ENCODE data around the gene GALNT10.
A peak's percentile ranks its signal among the peaks of the same experiment; 100 is the strongest.

The GALNT10 gene

DNA sequence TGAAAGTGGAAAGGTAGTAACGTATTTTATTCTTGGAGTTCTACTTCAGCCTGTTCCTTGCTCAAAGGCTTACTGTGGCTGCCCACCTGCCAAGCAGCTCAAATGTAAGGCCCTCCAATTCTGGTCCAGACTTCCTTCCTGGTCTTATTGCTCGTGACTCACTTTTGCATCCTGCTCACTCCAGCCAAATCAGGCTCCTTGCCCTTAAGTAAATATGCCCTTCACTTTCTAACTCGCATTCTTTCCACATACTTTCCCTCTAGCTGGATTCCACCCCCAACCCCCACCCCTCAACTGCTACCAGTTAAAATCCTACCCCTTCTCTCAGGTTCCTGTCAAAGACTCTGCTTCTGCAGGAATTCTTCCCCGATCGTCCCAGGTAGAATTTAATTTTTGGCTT lies 96.6 kb downstream of the GALNT10 start:
- no peak for DNase-seq (ENCODE audit: insufficient read length, low spot score)
- FAIRE-seq: no peak

DNA sequence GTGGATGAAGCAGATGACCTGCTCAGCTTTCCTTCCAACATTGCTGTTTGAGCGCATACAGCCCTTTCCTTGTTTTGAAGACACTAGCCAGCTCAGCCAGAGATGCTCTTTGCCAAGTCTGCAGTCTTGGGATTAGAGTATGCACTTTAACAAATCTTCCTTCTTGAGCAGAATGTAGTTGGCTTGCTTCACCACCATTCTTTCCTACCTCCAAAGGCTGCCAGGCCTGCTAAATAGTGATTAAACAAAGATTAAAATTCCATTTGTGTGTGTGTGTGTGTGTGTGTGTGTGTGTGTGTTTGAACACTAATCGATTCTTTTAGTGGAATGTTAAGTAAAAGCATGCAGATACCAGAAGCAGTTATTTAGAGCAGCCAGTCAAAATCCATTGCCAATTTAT lies 97.6 kb downstream of the GALNT10 start:
- DNase-seq (ENCODE audit: insufficient read length, low spot score): no peak
- FAIRE-seq: no peak

DNA sequence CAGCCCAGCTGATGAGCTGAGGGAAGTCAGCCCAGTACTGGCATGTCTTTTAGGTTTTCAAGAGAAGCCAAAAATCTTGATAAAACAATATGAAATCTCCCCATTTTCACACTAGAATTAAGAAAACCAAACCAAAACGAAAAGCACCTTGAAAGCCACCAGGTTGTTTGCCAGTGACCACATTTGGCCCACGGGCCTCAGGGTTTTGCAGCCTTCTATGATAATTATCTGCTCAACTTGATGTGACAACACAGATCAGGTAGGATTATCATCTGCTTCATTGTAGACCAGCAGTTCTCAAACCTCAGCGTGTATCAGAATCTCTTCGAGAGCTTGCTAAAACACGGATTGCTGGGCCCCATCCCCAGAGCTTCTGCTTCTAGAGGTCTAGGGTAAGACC lies 101.4 kb downstream of the GALNT10 start:
- DNase-seq (ENCODE audit: insufficient read length, low spot score) (no peak), FAIRE-seq (no peak)

DNA sequence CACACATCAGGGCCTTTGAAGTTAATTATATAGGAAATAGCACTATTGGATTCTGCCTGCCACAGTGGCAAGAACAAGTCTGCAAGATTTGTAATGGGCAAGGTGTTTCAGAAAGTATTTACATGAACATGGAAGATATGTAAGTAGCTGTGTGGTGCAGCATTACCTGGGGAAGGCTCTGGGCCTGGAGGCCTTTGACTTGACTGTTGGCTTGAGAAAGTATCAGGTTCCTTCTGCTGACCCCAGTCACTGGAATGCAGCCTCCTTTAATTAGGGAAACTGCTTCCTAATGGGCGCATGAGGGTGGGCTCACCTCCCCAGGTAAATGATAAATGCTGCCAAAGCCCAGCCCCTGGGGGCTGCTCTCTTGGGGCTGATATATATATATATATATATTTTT lies 102.7 kb downstream of the GALNT10 start:
- no peak for DNase-seq (ENCODE audit: insufficient read length, low spot score)
- FAIRE-seq: no peak

DNA sequence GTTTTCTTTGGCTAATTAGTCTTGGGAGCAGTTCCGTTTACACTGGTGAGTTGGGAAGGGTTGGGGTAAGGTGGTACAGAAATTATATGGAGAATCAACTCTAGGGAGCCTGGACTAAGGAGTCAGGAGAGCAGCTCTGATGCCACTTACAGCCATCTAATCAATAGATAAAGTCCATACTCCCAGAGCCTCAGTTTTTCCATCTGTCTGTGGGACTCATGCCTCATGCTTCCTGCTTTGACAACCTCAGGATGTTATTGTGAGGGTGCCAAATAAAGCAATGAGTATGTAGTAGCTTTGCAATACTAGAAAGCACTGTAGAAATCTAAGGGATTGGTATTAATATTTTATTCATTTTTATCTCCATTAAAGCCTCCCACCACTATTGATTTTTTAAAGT lies 105.0 kb downstream of the GALNT10 start:
- FAIRE-seq: no peak

DNA sequence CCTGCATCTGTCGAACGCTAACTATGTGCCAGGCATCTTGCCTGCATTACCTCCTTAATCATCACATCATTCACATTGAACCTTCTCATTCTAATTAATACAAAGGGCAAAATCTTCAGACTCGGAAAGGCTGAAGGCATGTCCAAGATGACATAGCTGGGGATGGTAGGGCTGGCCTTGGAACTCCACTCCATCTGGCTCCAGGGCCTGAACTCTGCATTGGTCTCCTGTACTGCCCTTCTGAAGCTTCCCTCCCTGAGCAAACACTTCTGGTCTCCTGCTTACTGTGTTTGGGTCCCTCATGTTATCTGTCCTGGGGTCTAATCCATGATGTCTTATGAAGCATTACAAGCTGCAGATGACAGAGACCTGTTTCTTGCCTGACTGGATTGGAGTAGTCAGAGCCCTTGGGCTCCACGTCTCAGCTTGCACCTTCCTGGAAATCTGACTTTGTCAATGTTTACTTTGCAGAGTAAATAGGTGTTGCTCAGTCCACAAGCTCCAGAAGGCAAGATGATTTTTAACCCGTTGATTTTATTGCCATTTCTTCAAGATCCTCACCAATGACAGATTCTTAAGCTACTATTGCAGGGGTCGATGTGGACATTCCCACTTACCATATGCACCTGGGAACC lies 106.1 kb downstream of the GALNT10 start:
- FAIRE-seq: no peak

More for the DNA sequence above, 105.0 kb downstream of the GALNT10 start:
- no peak for DNase-seq (ENCODE audit: insufficient read length, low spot score)

DNA sequence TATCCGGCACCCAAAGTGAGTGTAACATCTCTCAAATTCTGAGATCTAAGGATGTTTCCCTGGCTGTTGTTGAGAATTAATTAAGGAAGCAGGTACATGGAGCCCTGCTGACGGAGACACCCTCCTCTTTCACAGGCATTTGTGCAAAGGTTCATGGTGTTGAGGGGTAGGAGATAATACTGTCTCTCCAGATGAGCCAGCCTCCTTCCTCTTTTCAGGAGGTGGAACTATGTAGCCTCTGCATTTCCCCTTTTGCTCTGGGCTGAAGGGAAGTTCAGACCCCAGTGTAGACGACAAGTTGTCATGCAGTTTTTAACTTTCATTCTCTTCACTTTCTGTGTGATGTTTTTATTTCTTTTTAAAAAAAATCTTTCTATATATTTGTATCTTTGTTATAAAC lies 107.5 kb downstream of the GALNT10 start:
- FAIRE-seq: no peak
- DNase-seq (ENCODE audit: insufficient read length, low spot score): no peak

More for the DNA sequence above, 106.1 kb downstream of the GALNT10 start:
- no peak for DNase-seq (ENCODE audit: insufficient read length, low spot score)

DNA sequence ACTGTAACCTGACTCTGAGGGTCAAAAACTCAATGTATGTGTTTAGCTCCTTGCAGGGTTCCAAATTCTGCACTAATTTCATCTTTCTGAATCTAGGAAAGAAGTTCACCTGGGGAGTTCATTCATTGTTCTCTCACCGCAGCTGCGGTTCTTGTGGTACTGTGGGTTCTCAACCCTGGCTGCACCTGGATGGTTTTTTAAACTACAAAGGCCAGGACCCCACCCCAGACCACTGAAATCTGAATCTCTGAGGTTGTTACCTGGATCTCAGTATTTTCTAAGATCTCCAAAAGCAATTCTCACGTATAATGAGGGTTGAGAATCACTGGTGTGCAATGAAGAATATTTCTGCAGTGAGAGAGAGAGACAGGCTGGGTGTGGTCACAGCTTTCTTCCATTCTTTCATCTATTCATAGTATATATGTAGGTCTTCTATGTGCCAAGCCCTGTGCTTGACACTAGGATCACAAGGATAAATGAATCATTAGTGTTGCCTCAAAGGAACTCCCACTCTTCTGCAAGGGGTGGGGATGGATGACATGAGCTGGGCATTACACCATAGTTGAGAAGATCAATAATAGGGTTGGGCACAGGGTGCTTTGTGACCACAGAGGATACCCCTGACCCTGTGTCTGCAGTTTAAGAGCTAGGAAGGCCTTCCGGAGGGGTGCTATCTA lies 109.8 kb downstream of the GALNT10 start:
- peak; percentile 26 for FAIRE-seq
- no peak for DNase-seq (ENCODE audit: insufficient read length, low spot score)

DNA sequence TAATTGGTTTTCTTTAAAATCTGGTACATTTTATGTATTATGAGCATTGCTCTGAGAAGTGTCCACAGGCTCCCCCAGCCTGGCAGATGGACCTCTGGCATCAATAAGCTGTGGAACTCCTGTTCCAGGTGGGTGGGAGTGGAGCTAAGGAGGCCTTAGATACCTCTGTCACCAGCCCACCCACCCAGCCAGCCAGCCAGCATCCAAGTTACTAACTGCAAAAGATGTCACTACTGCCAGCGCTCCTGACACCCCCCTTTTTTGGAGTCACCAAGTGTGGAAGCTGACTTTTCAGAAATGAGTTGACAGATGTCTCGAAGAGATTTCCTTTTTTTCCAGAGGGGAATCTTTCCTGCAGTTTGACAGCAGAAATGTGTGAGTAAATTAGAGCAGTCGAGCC lies 111.2 kb downstream of the GALNT10 start:
- FAIRE-seq: no peak
- no peak for DNase-seq (ENCODE audit: insufficient read length, low spot score)

DNA sequence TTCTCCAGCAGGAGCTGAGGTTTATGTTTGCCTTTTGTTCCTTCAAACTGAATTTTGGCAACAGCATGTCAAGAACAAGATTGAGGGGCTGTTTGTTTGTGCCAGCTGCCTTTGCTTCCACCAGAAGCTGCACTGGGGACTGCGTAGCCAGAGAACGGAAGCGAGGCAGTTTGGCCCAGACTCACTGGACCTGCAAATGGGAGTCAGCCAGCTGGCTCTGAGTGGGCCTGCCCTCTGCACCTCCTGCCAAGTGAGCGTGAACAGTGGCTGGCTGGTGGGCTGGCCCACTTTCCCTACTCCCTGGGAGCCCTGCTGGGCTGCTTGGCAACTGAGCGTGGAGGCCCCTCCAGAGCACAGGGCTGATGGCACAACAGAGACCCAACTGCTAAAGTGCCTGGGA lies 111.6 kb downstream of the GALNT10 start:
- FAIRE-seq: no peak
- DNase-seq (ENCODE audit: insufficient read length, low spot score): no peak

DNA sequence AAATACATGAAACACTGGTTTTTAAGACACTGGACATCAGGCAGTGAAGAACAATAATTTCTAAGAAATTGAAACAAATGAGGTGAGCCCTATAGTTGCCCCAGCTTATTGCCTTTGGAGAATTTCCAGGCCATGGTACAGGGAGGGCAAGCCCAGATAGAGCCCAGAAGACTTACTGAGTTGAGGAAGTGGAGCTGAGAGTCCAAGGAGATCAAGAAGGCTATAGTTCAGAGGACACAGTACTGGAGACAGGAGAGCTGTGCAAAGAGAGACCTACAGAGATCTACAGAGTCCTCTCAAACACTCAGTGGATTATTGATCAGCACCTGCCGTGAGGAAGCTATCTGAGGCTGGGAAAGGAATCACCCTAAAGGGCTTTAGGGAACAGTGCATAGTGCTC lies 112.6 kb downstream of the GALNT10 start:
- no peak for FAIRE-seq

DNA sequence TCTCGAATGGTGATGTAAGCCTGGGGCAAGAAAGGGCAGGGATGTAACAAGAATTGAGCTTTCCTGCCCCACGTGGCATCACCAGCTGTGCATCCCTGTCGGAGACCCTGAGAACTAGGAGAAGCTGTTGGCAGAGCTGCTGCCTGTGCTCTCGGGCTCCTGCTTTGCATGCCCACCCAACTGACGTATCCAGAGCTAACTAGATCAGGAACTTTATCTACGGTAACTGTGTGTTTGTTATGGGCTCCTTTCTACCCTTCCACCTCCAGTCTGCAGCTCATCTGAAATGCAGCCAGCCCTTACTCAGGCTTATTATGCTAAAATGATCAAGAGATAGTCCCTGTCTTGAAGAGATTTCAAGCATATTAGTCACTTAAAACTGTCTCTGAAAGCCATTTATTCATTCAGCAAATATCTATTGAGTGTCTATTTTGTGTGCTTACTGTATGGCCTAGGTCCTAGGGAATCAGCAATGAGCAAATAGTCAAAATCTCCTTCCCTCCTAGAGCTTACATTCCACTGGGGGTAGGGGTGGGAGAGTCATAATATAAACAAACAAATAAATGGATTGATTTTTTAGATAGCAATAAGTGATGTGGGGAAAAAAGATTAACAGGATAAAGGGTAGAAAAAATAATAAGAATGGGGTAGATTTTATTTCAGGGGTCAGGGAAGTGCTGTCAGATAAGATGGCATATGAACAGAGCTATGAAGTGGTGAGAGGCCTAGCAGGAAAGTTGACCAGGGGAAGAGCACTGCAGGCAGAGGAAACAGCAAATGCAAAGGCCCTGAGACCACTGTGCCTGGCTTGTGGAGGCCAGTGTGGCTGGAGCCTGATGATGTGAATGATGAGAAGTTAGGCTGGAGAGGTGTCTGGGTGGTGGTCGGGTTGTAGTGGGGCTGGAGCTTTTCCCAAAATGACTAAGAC lies 118.2 kb downstream of the GALNT10 start:
- DNase-seq (ENCODE audit: insufficient read length, low spot score) (no peak), FAIRE-seq (no peak)

More for the DNA sequence above, 112.6 kb downstream of the GALNT10 start:
- DNase-seq (ENCODE audit: insufficient read length, low spot score): no peak

DNA sequence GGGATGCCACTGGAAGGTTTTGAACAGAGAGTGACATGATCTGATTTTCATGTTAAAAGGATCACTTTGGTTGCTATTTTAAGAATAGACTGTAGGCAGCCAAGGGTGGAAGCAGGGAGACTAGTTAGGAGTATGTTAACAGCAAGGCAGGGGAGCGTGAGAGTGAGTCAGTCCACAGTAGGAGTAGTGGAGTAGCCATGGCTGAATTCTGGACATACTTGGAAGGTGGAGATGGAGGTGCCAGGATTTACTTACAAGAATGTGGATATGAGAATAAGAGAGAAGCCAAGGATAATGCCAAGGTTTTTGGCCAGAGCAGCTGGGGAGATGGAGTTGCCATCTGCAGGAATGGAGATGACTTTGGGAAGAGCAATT lies 118.8 kb downstream of the GALNT10 start:
- no peak for FAIRE-seq
- no peak for DNase-seq (ENCODE audit: insufficient read length, low spot score)

DNA sequence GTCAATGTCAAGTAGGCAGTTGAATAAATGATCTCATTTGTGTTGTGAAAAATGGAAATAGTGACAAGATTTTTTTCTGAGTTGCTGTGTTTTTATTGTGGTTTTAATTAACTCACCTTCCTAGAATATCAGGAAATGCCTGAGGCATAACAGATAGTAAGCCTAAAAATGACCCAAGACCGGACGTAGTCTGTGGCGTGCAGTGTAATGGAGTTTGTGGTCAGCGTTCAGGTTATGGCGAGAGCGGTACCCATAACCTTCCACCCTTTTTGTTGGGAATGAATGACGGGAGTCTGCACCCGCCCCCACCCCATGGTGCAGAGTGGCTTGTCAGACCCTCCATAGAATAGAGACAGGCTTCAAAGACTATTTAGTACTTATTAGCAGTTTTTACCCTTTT lies 119.3 kb downstream of the GALNT10 start:
- no peak for DNase-seq (ENCODE audit: insufficient read length, low spot score)
- no peak for FAIRE-seq

DNA sequence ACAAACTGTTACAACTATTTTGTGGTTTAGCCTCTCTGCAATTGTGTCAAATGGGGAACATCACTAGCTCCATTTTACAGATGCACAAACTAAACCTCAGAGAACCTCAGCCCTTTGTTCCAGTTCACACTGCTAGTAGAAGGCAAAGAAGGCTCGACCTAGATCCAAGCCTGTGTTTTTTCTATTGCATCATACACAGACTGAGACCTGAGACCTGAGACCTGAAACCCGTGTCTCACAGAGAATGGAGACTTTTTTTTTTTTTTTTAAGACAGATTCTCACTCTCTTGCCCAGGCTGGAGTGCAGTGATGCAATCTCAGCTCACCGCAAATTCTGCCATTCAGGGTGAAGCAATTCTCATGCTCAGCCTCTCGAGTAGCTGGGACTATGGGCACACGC lies 120.8 kb downstream of the GALNT10 start:
- DNase-seq (ENCODE audit: insufficient read length, low spot score) (peak; percentile 22), FAIRE-seq (peak; percentile 80)

DNA sequence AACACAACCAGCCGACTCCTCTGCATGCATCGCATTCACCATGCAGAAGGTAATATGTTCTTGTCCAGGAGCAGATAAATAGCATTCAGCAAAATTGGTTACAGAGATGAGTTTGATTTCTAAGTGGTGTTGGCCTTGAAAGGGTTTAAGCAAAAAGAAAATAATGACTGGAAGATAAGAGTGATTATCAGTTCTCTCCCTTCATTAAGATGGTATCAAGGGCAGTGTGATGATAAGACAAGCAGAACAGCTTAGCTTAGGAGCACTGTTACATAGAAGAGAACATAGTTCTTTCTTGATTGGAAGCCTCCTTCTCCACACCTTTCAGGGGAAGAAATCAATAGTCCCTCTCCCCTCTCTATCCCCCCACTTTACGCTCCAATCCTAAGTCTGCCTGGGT lies 121.5 kb downstream of the GALNT10 start:
- no peak for DNase-seq (ENCODE audit: insufficient read length, low spot score)
- FAIRE-seq: peak; percentile 73

DNA sequence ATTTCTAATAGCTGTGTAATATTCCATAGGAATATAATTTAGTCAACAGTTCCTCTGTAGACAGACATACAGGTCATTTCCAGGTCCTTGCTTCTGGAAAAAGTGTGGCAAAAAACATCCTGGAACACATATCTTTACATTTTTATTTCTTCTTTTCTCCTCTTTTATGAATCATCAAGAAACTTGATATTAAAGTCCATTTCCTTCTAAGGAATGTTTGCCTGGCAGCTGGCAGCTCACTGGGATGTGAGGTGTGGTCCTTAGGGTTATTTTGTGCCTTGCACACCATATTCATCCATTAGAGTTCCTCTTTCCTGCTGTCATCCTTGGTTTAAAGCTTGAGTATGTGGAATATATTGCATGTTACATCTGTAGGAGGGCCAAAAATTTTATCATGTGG lies 122.0 kb downstream of the GALNT10 start:
- FAIRE-seq: peak; percentile 11

DNA sequence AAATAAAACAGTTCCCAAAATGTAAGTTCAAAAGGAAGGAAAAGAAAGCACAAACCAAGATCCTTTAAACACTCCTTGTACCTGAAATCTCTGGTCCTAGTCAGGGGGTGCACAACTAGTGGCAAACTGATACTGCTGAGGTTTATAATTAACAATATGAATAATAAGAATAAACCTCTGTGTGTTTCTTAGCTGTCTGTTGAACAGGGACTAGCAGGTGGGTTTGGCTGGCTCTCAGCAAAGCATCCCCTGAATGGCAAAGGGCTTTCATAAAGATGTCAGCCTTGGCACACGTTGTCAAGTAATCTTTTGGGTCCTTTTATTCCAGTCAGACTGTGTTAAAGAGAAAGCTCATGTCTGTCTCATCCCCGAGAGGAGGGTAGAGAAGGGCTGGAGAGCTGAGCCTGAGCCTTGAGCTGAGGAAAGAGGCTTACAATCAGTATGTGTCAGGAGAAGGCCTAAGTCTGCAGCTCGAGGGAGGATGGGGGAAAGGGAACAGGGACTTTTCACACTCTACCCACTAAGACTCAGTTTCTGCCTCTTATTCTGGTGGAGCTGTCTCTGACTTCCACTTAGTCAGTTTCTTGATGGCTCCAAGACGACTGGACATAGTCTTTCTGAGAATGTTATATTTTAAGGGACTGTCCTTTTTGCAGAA lies 123.0 kb downstream of the GALNT10 start:
- DNase-seq (ENCODE audit: insufficient read length, low spot score) (peak; percentile 10), FAIRE-seq (peak; percentile 90)

More for the DNA sequence above, 122.0 kb downstream of the GALNT10 start:
- DNase-seq (ENCODE audit: insufficient read length, low spot score): no peak

DNA sequence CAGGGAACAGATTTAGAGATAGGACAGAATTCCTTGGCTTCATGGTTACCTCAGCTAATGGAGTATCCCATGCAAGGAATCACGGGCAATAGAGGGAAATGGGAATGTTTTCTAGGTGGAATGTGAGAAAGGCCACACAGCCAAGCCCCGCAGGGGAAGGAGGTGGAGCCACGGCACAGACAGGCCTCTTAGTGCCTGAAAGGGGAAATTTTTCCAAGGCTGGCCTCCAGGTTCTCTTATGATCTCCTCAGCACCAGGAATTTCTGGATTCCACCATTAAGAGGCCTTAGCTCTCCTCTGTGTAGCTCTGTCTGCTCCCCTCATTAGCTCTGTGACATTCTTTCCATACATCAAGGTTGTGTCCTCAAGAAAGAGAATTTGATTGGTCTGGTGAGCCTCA lies 124.7 kb downstream of the GALNT10 start:
- no peak for FAIRE-seq

DNA sequence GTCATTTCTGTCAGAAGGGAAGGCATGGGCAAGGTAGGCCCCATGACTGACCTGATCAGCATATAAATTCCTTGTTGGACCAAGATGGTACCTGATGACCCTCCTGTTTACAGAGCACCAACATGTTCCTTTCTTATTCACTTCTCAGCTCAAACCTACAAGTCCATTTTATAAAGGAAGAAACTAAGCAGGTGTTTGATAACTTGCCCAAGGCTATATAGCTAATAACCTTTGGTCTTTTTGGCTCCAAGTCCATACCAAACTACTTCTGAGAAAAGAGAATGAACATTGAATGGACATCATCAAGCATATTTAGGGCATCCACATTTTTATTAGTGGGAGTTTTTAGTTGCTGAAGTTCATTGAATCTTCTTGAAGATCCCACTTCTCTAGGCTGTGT lies 125.2 kb downstream of the GALNT10 start:
- FAIRE-seq: peak; percentile 79
- no peak for DNase-seq (ENCODE audit: insufficient read length, low spot score)

More for the DNA sequence above, 124.7 kb downstream of the GALNT10 start:
- no peak for DNase-seq (ENCODE audit: insufficient read length, low spot score)

Data from GM19239 (cell line).